Naive thymus-derived CD4-positive, alpha-beta T cell (primary cell): ENCODE results near the gene DNAAF8. TPM values are rescaled to one million over a fixed set of nuclear protein-coding genes. Genes with fewer than 3 reads are reported as not detected.

Experiments
- ATAC-seq: fragments of 150-1000 bp; cut with Tn5 transposase; 2 replicates; pipeline ENCODE4 v1.10.0; 2021; ENCODE audit warnings: mild to moderate bottlenecking, moderate library complexity
- CTCF ChIA-PET: fragments of 350-600 bp; sonication (Branson Sonifier 250); formaldehyde crosslinking; loops from one replicate; lab custom pipeline; 2021; ENCODE audit warnings: antibody characterized with exemption; lab: Charles Lee
- POLR2A ChIA-PET: fragments of 350-600 bp; sonication (Branson Sonifier 250); formaldehyde crosslinking; loops from one replicate; lab custom pipeline; 2021; ENCODE audit warnings: antibody characterized with exemption, inconsistent platforms; lab: Charles Lee
- DNase-seq, 9 donors: peaks; one replicate each; pipeline versions ENCODE4 v3.0.0 to v3.0.0-alpha.2; 2020 to 2022; ENCODE audit warnings: mixed read lengths in 1 of 9
- H3K27ac ChIP-seq: one replicate; pipeline ENCODE4 v1.7.0; 2013; ENCODE audit warnings: mild to moderate bottlenecking, low read depth, low read length, moderate library complexity
- H3K27me3 ChIP-seq, 2 donors: one replicate each; pipeline ENCODE4 v1.7.0; 2013; ENCODE audit warnings: low read length in 2 of 2, mild to moderate bottlenecking in 2 of 2, moderate library complexity in 2 of 2; ENCODE audit not compliant: control insufficient read depth in 2 of 2, insufficient read depth in 2 of 2
- H3K36me3 ChIP-seq, 3 experiments: 1 replicate in 2 of 3; 2 replicates in 1 of 3; pipeline ENCODE4 v1.7.0; 2013; ENCODE audit warnings: low read length in 3 of 3, mild to moderate bottlenecking in 3 of 3, moderate library complexity in 1 of 3; ENCODE audit not compliant: insufficient read depth in 3 of 3, control insufficient read depth in 2 of 3
- H3K4me1 ChIP-seq, 2 donors: one replicate each; pipeline ENCODE4 v1.7.0; 2013; ENCODE audit warnings: low read length in 2 of 2, mild to moderate bottlenecking in 2 of 2, moderate library complexity in 1 of 2; ENCODE audit not compliant: control insufficient read depth in 2 of 2, insufficient read depth in 2 of 2
- H3K4me3 ChIP-seq: 2 replicates; pipeline ENCODE4 v1.7.0; 2013; ENCODE audit warnings: mild to moderate bottlenecking, low read length
- H3K9me3 ChIP-seq, 3 experiments: 1 replicate in 2 of 3; 2 replicates in 1 of 3; pipeline ENCODE4 v1.7.0; 2013; ENCODE audit warnings: low read length in 3 of 3; ENCODE audit not compliant: control insufficient read depth in 2 of 3
- H3K27ac Mint-ChIP-seq, 9 donors: one replicate each; pipeline ENCODE4 v1.8.0; 2020 to 2022; ENCODE audit warnings: mixed read lengths in 9 of 9, mild to moderate bottlenecking in 8 of 9, moderate library complexity in 5 of 9, inconsistent platforms in 2 of 9
- H3K27me3 Mint-ChIP-seq, 5 donors: one replicate each; pipeline ENCODE4 v1.8.0; 2021 to 2022; ENCODE audit warnings: mixed read lengths in 5 of 5, mild to moderate bottlenecking in 1 of 5
- H3K36me3 Mint-ChIP-seq, 5 donors: one replicate each; pipeline ENCODE4 v1.8.0; 2020 to 2022; ENCODE audit warnings: mixed read lengths in 5 of 5, mild to moderate bottlenecking in 3 of 5, inconsistent platforms in 1 of 5
- H3K4me1 Mint-ChIP-seq, 7 donors: one replicate each; pipeline ENCODE4 v1.8.0; 2020 to 2022; ENCODE audit warnings: mixed read lengths in 7 of 7, mild to moderate bottlenecking in 3 of 7, inconsistent platforms in 1 of 7
- H3K4me3 Mint-ChIP-seq, 10 donors: one replicate each; pipeline ENCODE4 v1.8.0; 2020 to 2022; ENCODE audit warnings: mild to moderate bottlenecking in 10 of 10, mixed read lengths in 10 of 10, moderate library complexity in 6 of 10, inconsistent platforms in 2 of 10
- H3K9me3 Mint-ChIP-seq, 11 donors: one replicate each; pipeline ENCODE4 v1.8.0; 2020 to 2022; ENCODE audit warnings: mixed read lengths in 11 of 11, mild to moderate bottlenecking in 4 of 11, inconsistent platforms in 1 of 11, moderate library complexity in 1 of 11
- intact Hi-C, 2 donors: fragments of 100-400 bp; cut with micrococcal nuclease; formaldehyde crosslinking; loops; one replicate each; pipeline ENCODE4 v1.15.1; 2023
- polyA plus RNA-seq, 2 donors: library from polyadenylated mRNA; unstranded; fragments of 300-500 nt; fragmentation: Illumina TruSeq; gene quantifications; one replicate each; pipeline ENCODE4 v1.2.3, GENCODE V29; 2021
- total RNA-seq, 6 experiments: library from RNA in 5 of 6; stranded (reverse) in 5 of 6; gene quantifications; 1 replicate in 5 of 6; 2 replicates in 1 of 6; pipeline ENCODE4 v1.2.3 and lab custom pipeline; 2021 to 2026

Gene DNAAF8
- total and polyA plus RNA-seq, 7 experiments from 2014 or later, result 0.11 to 0.57 (median 0.29) TPM; not detected in 1

- no peaks in the 10 kb centered on the region for H3K27me3 ChIP-seq
- POLR2A ChIA-PET, result interaction anchor here (0.5 to 0.9 kb wide), 3 partner anchors 34 to 1618 kb away, joined by 3 read pairs; no protein-coding TSS in a partner anchor
- Mint-ChIP-seq H3K27ac (peak overlapping the region in 6 of 9 donors; percentile 60 to 86 (median 76)), H3K4me3 (peak overlapping the region in 9 of 10 donors; percentile 34 to 80 (median 66)), H3K9me3 (no peaks in the 10 kb centered on the region), H3K27me3 (no peaks in the 10 kb centered on the region), H3K4me1 (peaks cover 8 to 23% (median 14%) of the 10 kb centered on the region in 7 donors), H3K36me3 (peaks cover 0 to 3% (median 0%) of the 10 kb centered on the region in 5 donors)
- peaks cover 0 to 61% (median under 1%) of the 10 kb centered on the region in 3 experiments for H3K36me3 ChIP-seq
- CTCF ChIA-PET, result interaction anchor here (0.9 to 1.0 kb wide), 2 partner anchors 41 to 268 kb away, joined by 3 read pairs; no protein-coding TSS in a partner anchor
- no peak overlapping the region for H3K4me3 ChIP-seq
- no peak overlapping the region for H3K27ac ChIP-seq
- H3K9me3 ChIP-seq, result no peaks in the 10 kb centered on the region
- DNase-seq (no peak), ATAC-seq (no peak)
- peaks cover 14% of the 10 kb centered on the region in 2 donors for H3K4me1 ChIP-seq
- intact Hi-C loops, result loop anchor here in 1 of 2 donors (10.0 kb wide), 2 partner anchors 264 to 336 kb away; partner anchors contain the start of genes PAM16 and SEC14L5
Observed at GRCh38 chr16:4690946-4691665, 43.2 kb upstream of the DNAAF8 start.

DNA sequence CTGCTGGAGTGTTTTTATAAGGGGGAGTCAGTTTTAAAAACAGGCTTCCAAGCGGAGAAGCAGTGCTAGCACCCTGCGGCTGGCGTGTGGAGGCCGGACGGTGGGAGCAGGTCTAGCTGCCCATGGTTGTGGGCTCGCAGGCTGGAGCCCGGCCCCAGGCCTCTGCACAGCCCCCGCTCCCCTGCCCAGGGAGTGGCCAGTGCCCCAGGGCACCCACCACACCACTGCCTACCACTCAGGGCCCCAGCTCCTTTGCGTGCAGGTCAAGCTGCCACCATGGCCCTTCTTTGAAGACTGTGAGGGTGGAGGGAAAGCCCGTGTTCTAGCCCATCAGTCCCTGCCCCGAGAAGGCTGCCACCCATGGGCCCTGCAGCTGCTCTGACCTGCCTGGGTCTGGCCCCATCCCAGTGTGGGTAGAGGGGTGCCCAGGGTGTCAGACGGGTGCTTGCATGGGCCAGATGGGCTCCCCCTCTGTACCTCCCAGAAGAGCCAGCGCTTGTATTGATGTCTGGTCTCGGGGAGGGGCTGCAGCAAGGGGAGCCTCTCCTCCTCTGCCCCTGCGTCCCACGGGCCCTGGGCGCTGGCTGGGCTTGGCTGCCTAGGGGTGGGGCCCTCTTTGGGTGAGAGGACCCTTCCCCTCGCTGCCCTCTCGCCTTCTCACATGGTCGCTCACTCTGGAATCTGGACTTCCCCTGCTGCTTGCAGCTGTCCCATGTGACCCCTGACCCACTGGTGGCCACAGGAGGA is 42.5 kb upstream of the DNAAF8 start:
- POLR2A ChIA-PET, result interaction anchor here (0.5 to 3.3 kb wide), 7 partner anchors 15 to 227 kb away, joined by 3 to 28 read pairs (median 9); partner anchors contain the start of genes ANKS3, DNAAF8 and MGRN1
- Mint-ChIP-seq H3K36me3 (peaks cover 0 to 3% (median 0%) of the 10 kb centered on the region in 5 donors), H3K4me1 (peaks cover 8 to 23% (median 14%) of the 10 kb centered on the region in 7 donors), H3K27me3 (no peaks in the 10 kb centered on the region), H3K27ac (peak overlapping the region in 7 of 9 donors; percentile 60 to 93 (median 88)), H3K4me3 (peak overlapping the region; percentile 28 to 87 (median 66)), H3K9me3 (no peaks in the 10 kb centered on the region)
- Histone ChIP-seq H3K36me3 (peaks cover 0 to 60% (median 7%) of the 10 kb centered on the region in 3 experiments), H3K27me3 (no peaks in the 10 kb centered on the region), H3K4me1 (peaks cover 14% of the 10 kb centered on the region in 2 donors), H3K4me3 (no peak overlapping the region), H3K27ac (peak overlapping the region; percentile 72), H3K9me3 (no peaks in the 10 kb centered on the region)
- DNase-seq, result no peak
- CTCF ChIA-PET, result interaction anchor here (0.9 to 1.3 kb wide), 3 partner anchors 42 to 268 kb away, joined by 3 to 6 read pairs (median 3); partner anchors contain the start of gene MGRN1
- ATAC-seq, result no peak
- intact Hi-C loops, result loop anchor here (2.0 to 10.0 kb wide), 8 partner anchors 15 to 337 kb away; partner anchors contain the start of genes CORO7 (in 1 of the 2), MGRN1 (in 1 of the 2), PAM16 (in 1 of the 2) and SEC14L5 (in 1 of the 2)

DNA sequence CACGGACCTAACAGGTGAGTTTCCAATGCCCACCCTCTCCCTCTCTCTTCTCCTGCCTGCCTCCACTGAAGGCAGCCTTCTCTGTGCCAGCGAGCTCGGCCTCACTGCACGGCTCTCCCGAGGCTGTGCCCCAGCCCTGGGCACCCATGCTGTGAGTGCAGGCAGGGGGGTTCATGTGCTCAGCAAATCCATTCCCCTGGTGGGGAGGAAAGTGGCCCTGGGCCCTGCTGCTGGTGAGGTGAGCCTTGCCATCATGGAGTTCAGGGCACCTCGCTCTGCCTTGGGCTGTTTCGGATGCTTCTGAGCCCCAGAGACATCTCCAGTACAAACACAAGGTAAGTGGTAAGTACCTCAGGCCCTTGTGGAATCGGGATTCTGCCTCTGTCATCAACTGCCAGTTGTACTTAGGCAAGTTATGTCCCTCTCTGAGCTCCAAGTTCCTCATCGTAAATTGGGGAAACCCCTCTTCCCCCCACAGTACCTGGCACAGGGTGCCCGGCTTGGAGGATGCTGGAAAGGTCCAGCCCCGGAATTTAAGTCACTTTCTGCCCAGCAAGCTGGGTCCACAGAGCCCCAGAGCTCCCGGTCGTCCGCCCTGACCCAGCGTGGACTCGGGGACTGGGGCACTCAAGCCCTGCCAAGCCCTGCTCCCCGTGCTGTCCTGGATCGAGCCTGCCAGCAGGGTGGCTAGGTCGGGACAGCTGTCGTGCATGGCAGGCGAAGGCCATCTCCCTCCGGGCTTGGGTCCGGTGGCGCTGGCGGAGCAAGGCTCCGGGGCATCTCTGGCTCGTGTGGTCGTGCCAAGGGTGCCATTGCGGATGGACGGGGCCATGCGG is 41.7 kb upstream of the DNAAF8 start:
- H3K4me1 Mint-ChIP-seq, result peaks cover 8 to 23% (median 14%) of the 10 kb centered on the region in 7 donors
- H3K27me3 Mint-ChIP-seq, result no peaks in the 10 kb centered on the region
- H3K4me1 ChIP-seq, result peaks cover 14% of the 10 kb centered on the region in 2 donors
- H3K9me3 Mint-ChIP-seq, result no peaks in the 10 kb centered on the region
- peak overlapping the region; percentile 93 for H3K4me3 ChIP-seq
- ChIA-PET CTCF (interaction anchor here (0.6 to 1.3 kb wide), 2 partner anchors 69 to 135 kb away, joined by 5 to 6 read pairs; partner anchors contain the start of gene MGRN1), POLR2A (interaction anchor here (1.1 to 3.3 kb wide), 12 partner anchors 11 to 76 kb away, joined by 3 to 28 read pairs (median 5); partner anchors contain the start of genes ANKS3, DNAAF8 and MGRN1)
- H3K9me3 ChIP-seq, result no peaks in the 10 kb centered on the region
- intact Hi-C loops, result loop anchor here (1.0 to 10.0 kb wide), 18 partner anchors 16 to 812 kb away; partner anchors contain the start of genes ANKS3 (in 2 of the 2), DNAAF8 (in 2 of the 2), MGRN1 (in 2 of the 2) and ROGDI (in 2 of the 2)
- peak overlapping the region; percentile 78 to 91 (median 86) for H3K4me3 Mint-ChIP-seq
- H3K36me3 Mint-ChIP-seq, result peaks cover 0 to 3% (median 0%) of the 10 kb centered on the region in 5 donors
- peaks cover 0 to 62% (median 9%) of the 10 kb centered on the region in 3 experiments for H3K36me3 ChIP-seq
- H3K27me3 ChIP-seq, result no peaks in the 10 kb centered on the region
- ATAC-seq (peak; percentile 3), DNase-seq (peak in 3 of 9 donors; percentile 16 to 32 (median 28))
- H3K27ac Mint-ChIP-seq, result peak overlapping the region; percentile 69 to 93 (median 88)
- H3K27ac ChIP-seq, result peak overlapping the region; percentile 72

DNA sequence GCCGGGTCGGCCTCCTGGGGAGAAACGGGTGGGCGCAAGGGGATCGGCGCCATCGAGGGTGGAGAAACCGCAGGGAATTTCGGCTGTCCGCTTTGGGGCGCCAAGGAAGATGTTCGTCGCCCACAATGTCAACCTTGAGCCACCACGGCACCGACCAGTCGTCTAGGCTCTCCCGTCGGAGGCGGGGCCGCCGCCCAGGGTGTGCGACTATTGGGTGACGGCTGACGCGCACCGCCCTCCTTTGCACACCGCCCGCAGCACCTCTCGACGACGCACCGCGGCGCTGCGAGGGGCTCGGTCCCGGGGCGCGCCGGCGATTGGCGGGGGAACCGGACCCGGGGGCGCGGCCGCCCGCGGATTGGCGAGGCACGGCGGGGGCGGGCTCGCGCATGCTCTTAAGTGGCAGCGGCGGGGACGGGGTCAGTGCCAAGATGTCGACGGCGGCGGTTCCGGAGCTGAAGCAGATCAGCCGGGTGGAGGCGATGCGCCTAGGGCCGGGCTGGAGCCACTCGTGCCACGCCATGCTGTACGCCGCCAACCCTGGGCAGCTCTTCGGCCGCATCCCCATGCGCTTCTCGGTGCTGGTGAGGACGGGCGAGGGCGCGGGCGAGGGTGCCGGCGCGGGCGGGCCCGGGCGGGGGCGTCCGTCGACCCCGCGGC is 40.9 kb upstream of the DNAAF8 start, which contains the start of gene NUDT16L1:
Gene NUDT16L1, plus strand, starts transcription at position 267 of the 660 bp plus-strand sequence. Its CDS starts 165 bp downstream, at position 432.
- ChIA-PET CTCF (interaction anchor here (0.6 to 1.3 kb wide), 2 partner anchors 69 to 134 kb away, joined by 5 to 6 read pairs; partner anchors contain the start of gene MGRN1), POLR2A (interaction anchor here (0.7 to 3.3 kb wide), 17 partner anchors 11 to 109 kb away, joined by 3 to 28 read pairs (median 5); partner anchors contain the start of genes ANKS3, DNAAF8, MGRN1 and ROGDI)
- intact Hi-C loops, result loop anchor here (1.0 to 10.0 kb wide), 18 partner anchors 17 to 813 kb away; partner anchors contain the start of genes ANKS3 (in 2 of the 2), DNAAF8 (in 2 of the 2), MGRN1 (in 2 of the 2) and ROGDI (in 2 of the 2)
- peak; percentile 97 for ATAC-seq
- peak; percentile 95 to 99 (median 98) for DNase-seq
- H3K27ac ChIP-seq, result peak within 1 kb of the TSS; percentile 93
- no peaks in the 10 kb centered on the region for H3K27me3 ChIP-seq
- Mint-ChIP-seq H3K9me3 (no peaks in the 10 kb centered on the region), H3K4me3 (peak within 1 kb of the TSS; percentile 78 to 91 (median 86)), H3K27me3 (no peaks in the 10 kb centered on the region), H3K36me3 (peaks cover 0 to 3% (median 0%) of the 10 kb centered on the region in 5 donors), H3K27ac (peak within 1 kb of the TSS; percentile 73 to 93 (median 88)), H3K4me1 (peaks cover 8 to 23% (median 14%) of the 10 kb centered on the region in 7 donors)
- H3K4me3 ChIP-seq, result peak within 1 kb of the TSS; percentile 93
- peaks cover 14% of the 10 kb centered on the region in 2 donors for H3K4me1 ChIP-seq
- no peaks in the 10 kb centered on the region for H3K9me3 ChIP-seq
- peaks cover 0 to 62% (median 9%) of the 10 kb centered on the region in 3 experiments for H3K36me3 ChIP-seq
